ENCODE measurements around the gene UBE2L5. TPM values are rescaled to one million over a fixed set of nuclear protein-coding genes. Genes with fewer than 3 reads are reported as not detected.

Gene UBE2L5
- total RNA-seq, 1 experiment from 2014 or later, result not detected

GRCh38 chr13:30453727-30454126 is 31.4 kb downstream of the UBE2L5 start:
- Mint-ChIP-seq H3K36me3 (ENCODE audit: insufficient read depth, unreplicated experiment) (peaks cover 13% of the 10 kb centered on the region), H3K9me3 (ENCODE audit: unreplicated experiment) (no peaks in the 10 kb centered on the region), H3K4me1 (ENCODE audit: insufficient read depth, unreplicated experiment) (no peaks in the 10 kb centered on the region), H3K4me3 (ENCODE audit: unreplicated experiment) (no peak overlapping the region), H3K27ac (ENCODE audit: low read depth, unreplicated experiment) (no peak overlapping the region), H3K27me3 (ENCODE audit: insufficient read depth, unreplicated experiment) (no peaks in the 10 kb centered on the region)
- BruUV-seq (replicated peaks), result no TSS peak
- intact Hi-C loops (cut with micrococcal nuclease), result no loop called here
- DNase-seq (ENCODE audit: unreplicated experiment), result peak; percentile 26
- ChIA-PET POLR2A (interaction anchor here (1.2 kb wide), 1 partner anchor 10 kb away, joined by 3 read pairs; no protein-coding TSS in a partner anchor), CTCF (interaction anchor here (0.7 to 1.3 kb wide), 2 partner anchors 14 to 198 kb away, joined by 3 read pairs; no protein-coding TSS in a partner anchor)
- no peak for TF ChIP-seq CTCF (IDR thresholded peaks at IDR 0.05; ENCODE audit: unreplicated experiment)

- intact Hi-C loops (cut with micrococcal nuclease), result no loop called here
- CTCF ChIA-PET, result interaction anchor here (0.6 to 0.8 kb wide), 2 partner anchors 16 to 115 kb away, joined by 3 read pairs; no protein-coding TSS in a partner anchor
- TF ChIP-seq CTCF (IDR thresholded peaks at IDR 0.05; ENCODE audit: unreplicated experiment), result no peak
- POLR2A ChIA-PET, result interaction anchor here (1.2 kb wide), 1 partner anchor 60 kb away, joined by 7 read pairs; no protein-coding TSS in a partner anchor
- no peak for DNase-seq (ENCODE audit: unreplicated experiment)
- H3K27me3 Mint-ChIP-seq (ENCODE audit: insufficient read depth, unreplicated experiment), result no peaks in the 10 kb centered on the region
- H3K36me3 Mint-ChIP-seq (ENCODE audit: insufficient read depth, unreplicated experiment), result peaks cover 24% of the 10 kb centered on the region
- no peaks in the 10 kb centered on the region for H3K9me3 Mint-ChIP-seq (ENCODE audit: unreplicated experiment)
- BruUV-seq (replicated peaks), result no TSS peak
- H3K27ac Mint-ChIP-seq (ENCODE audit: low read depth, unreplicated experiment), result no peak overlapping the region
- no peak overlapping the region for H3K4me3 Mint-ChIP-seq (ENCODE audit: unreplicated experiment)
- H3K4me1 Mint-ChIP-seq (ENCODE audit: insufficient read depth, unreplicated experiment), result no peaks in the 10 kb centered on the region
Measured at GRCh38 chr13:30454991-30455390, 32.7 kb downstream of the UBE2L5 start.

- intact Hi-C loops (cut with micrococcal nuclease), result no loop called here
- TF ChIP-seq CTCF (IDR thresholded peaks at IDR 0.05; ENCODE audit: unreplicated experiment), result no peak
- H3K4me1 Mint-ChIP-seq (ENCODE audit: insufficient read depth, unreplicated experiment), result peaks cover 3% of the 10 kb centered on the region
- H3K4me3 Mint-ChIP-seq (ENCODE audit: unreplicated experiment), result no peak overlapping the region
- no TSS peak for BruUV-seq (replicated peaks)
- POLR2A ChIA-PET, result interaction anchor here (1.3 kb wide), 1 partner anchor 25 kb away, joined by 6 read pairs; no protein-coding TSS in a partner anchor
- no peaks in the 10 kb centered on the region for H3K9me3 Mint-ChIP-seq (ENCODE audit: unreplicated experiment)
- no peak overlapping the region for H3K27ac Mint-ChIP-seq (ENCODE audit: low read depth, unreplicated experiment)
- peaks cover 29% of the 10 kb centered on the region for H3K36me3 Mint-ChIP-seq (ENCODE audit: insufficient read depth, unreplicated experiment)
- no peak for DNase-seq (ENCODE audit: unreplicated experiment)
- CTCF ChIA-PET, result interaction anchor here (0.6 to 0.9 kb wide), 3 partner anchors 19 to 325 kb away, joined by 3 to 4 read pairs (median 3); no protein-coding TSS in a partner anchor
- H3K27me3 Mint-ChIP-seq (ENCODE audit: insufficient read depth, unreplicated experiment), result no peaks in the 10 kb centered on the region
Measured at GRCh38 chr13:30456290-30456689, 34.0 kb downstream of the UBE2L5 start.

GRCh38 chr13:30457306-30457891 is 35.1 kb downstream of the UBE2L5 start:
- Mint-ChIP-seq H3K27ac (ENCODE audit: low read depth, unreplicated experiment) (no peak overlapping the region), H3K36me3 (ENCODE audit: insufficient read depth, unreplicated experiment) (peaks cover 40% of the 10 kb centered on the region), H3K4me3 (ENCODE audit: unreplicated experiment) (no peak overlapping the region), H3K4me1 (ENCODE audit: insufficient read depth, unreplicated experiment) (peaks cover 5% of the 10 kb centered on the region), H3K27me3 (ENCODE audit: insufficient read depth, unreplicated experiment) (no peaks in the 10 kb centered on the region), H3K9me3 (ENCODE audit: unreplicated experiment) (no peaks in the 10 kb centered on the region)
- TF ChIP-seq CTCF (IDR thresholded peaks at IDR 0.05; ENCODE audit: unreplicated experiment), result no peak
- intact Hi-C loops (cut with micrococcal nuclease), result no loop called here
- BruUV-seq (replicated peaks), result no TSS peak
- POLR2A ChIA-PET, result interaction anchor here (0.6 to 1.2 kb wide), 2 partner anchors 10 to 160 kb away, joined by 3 to 4 read pairs; partner anchors contain the start of gene USPL1
- no peak for DNase-seq (ENCODE audit: unreplicated experiment)
- CTCF ChIA-PET, result no interaction called here
